ENCODE measurements around the gene RIPOR3. TPM values are rescaled to one million over a fixed set of nuclear protein-coding genes. Genes with fewer than 3 reads are reported as not detected.

The RIPOR3 gene
- total RNA-seq, 3 donors from 2014 or later (not counting 1 experiment from before 2014, with no cell fraction given), result 0.45 TPM; not detected in 2

DNA sequence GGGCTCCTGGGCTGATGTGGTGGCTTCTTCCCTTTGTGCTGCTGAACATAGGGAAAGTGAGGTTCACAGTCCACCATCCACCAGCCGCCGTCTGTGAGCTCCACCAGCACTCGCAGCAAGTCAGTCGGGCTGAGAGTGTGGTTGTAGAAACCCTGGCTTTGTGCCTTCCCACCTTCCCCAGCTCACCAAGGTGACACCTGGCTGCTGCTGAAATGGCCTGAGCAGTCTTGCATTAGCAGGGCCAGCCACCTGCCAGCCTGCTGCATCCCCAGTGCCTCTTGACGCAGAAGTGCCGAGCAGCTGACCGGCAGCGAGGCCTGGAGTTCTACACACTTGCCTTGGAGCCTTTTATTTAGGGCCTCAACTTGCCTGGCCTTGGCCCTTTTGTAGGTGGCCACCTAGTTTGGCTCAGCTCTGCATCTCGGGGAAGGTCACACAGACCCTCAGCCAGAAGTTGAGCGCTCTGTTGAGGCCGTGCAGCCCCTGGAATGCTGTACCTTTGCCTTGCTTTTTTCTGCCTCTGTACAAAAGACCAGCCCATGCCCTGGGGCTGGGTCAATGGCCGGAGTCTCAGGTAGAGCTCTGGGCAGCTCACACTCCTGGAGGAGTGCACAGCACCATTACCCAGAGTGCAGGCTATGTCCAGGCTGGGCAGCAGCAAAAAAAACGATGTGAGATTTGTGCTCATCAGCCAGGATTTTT lies 104.7 kb downstream of the RIPOR3 start:
- no peaks in the 10 kb centered on the region for H3K4me1 ChIP-seq (ENCODE audit: control insufficient read depth, insufficient read depth, low read length)
- no peak overlapping the region for H3K4me3 Mint-ChIP-seq
- H3K27me3 ChIP-seq (ENCODE audit: control insufficient read depth, insufficient read depth, low read length), result no peaks in the 10 kb centered on the region
- H3K9me3 Mint-ChIP-seq, result no peaks in the 10 kb centered on the region
- DNase-seq (no peak), ATAC-seq (no peak)
- peaks cover 0 to 11% of the 10 kb centered on the region in 2 donors for H3K4me1 Mint-ChIP-seq
- H3K4me3 ChIP-seq (ENCODE audit: low read length), result no peak overlapping the region
- WGBS (ENCODE audit: insufficient coverage), result 98% methylated on average over 13 of the region's 13 CpGs
- no peaks in the 10 kb centered on the region for H3K36me3 Mint-ChIP-seq
- intact Hi-C loops (cut with micrococcal nuclease), result no loop called here
- H3K27me3 Mint-ChIP-seq (ENCODE audit: low read depth in 2 of 2), result no peaks in the 10 kb centered on the region
- H3K27ac ChIP-seq (ENCODE audit: low read length), result no peak overlapping the region
- H3K27ac Mint-ChIP-seq, result no peak overlapping the region
- peaks cover 47% of the 10 kb centered on the region for H3K36me3 ChIP-seq (ENCODE audit: control insufficient read depth, insufficient read depth, low read length)
- TF ChIP-seq, protein P1, sequence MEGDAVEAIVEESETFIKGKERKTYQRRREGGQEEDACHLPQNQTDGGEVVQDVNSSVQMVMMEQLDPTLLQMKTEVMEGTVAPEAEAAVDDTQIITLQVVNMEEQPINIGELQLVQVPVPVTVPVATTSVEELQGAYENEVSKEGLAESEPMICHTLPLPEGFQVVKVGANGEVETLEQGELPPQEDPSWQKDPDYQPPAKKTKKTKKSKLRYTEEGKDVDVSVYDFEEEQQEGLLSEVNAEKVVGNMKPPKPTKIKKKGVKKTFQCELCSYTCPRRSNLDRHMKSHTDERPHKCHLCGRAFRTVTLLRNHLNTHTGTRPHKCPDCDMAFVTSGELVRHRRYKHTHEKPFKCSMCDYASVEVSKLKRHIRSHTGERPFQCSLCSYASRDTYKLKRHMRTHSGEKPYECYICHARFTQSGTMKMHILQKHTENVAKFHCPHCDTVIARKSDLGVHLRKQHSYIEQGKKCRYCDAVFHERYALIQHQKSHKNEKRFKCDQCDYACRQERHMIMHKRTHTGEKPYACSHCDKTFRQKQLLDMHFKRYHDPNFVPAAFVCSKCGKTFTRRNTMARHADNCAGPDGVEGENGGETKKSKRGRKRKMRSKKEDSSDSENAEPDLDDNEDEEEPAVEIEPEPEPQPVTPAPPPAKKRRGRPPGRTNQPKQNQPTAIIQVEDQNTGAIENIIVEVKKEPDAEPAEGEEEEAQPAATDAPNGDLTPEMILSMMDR (IDR thresholded peaks at IDR 0.05), result no peak
- H3K9me3 ChIP-seq (ENCODE audit: control insufficient read depth, insufficient read depth, low read length), result no peaks in the 10 kb centered on the region

DNA sequence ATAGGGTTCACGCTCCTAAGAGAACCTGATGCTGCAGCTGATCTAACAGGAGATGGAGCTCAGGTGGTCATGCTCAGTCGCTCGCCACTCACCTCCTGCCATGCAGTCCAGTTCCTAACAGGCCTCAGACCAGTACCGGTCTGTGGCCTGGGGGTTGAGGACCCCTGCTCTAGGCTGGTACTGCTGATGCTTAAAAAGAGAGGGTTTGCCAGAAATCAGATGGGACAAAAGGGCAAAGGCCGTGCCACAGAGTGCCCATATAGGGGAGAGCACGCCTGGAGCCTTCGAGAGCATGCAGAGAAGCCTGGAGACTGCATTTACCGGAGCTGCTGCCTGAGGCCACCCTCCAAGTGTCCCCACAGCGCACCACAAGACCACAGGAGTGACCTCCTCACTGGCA lies 105.7 kb downstream of the RIPOR3 start:
- Histone ChIP-seq H3K27me3 (ENCODE audit: control insufficient read depth, insufficient read depth, low read length) (no peaks in the 10 kb centered on the region), H3K27ac (ENCODE audit: low read length) (no peak overlapping the region), H3K4me1 (ENCODE audit: control insufficient read depth, insufficient read depth, low read length) (no peaks in the 10 kb centered on the region), H3K36me3 (ENCODE audit: control insufficient read depth, insufficient read depth, low read length) (peaks cover 56% of the 10 kb centered on the region), H3K9me3 (ENCODE audit: control insufficient read depth, insufficient read depth, low read length) (no peaks in the 10 kb centered on the region), H3K4me3 (ENCODE audit: low read length) (no peak overlapping the region)
- Mint-ChIP-seq H3K27ac (no peak overlapping the region), H3K4me1 (peaks cover 0 to 11% of the 10 kb centered on the region in 2 donors), H3K27me3 (ENCODE audit: low read depth in 2 of 2) (no peaks in the 10 kb centered on the region), H3K36me3 (peaks cover under 1% of the 10 kb centered on the region), H3K9me3 (no peaks in the 10 kb centered on the region), H3K4me3 (no peak overlapping the region)
- WGBS (ENCODE audit: insufficient coverage), result 97% methylated on average over 9 of the region's 9 CpGs
- TF ChIP-seq, protein P1 (IDR thresholded peaks at IDR 0.05), result no peak
- DNase-seq (no peak), ATAC-seq (no peak)
- intact Hi-C loops (cut with micrococcal nuclease), result no loop called here

DNA sequence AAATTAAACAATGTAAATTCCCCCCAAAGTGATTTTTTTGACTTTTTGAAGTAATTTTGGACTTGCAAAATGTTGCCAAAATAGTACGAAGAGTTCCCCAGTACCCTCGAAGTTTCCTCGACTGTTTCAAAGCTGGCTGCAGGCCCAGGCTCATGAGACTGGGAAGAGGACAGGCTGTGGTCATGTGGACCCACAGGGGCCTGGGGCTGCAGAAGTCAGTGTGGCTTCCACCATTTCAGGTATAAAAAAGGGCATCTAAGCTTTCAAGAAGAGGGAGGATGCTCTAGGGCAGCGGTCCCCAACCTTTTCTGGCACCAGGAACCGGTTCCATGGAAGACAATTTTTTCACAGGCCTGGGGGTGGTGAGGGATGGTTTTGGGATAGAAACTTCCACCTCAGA lies 106.1 kb downstream of the RIPOR3 start:
- intact Hi-C loops (cut with micrococcal nuclease), result no loop called here
- no peak overlapping the region for H3K4me3 Mint-ChIP-seq
- TF ChIP-seq, protein P1 (IDR thresholded peaks at IDR 0.05), result no peak
- Histone ChIP-seq H3K27me3 (ENCODE audit: control insufficient read depth, insufficient read depth, low read length) (no peaks in the 10 kb centered on the region), H3K9me3 (ENCODE audit: control insufficient read depth, insufficient read depth, low read length) (no peaks in the 10 kb centered on the region), H3K27ac (ENCODE audit: low read length) (no peak overlapping the region), H3K36me3 (ENCODE audit: control insufficient read depth, insufficient read depth, low read length) (peaks cover 60% of the 10 kb centered on the region), H3K4me3 (ENCODE audit: low read length) (no peak overlapping the region), H3K4me1 (ENCODE audit: control insufficient read depth, insufficient read depth, low read length) (no peaks in the 10 kb centered on the region)
- peaks cover 5% of the 10 kb centered on the region for H3K36me3 Mint-ChIP-seq
- DNase-seq (no peak), ATAC-seq (no peak)
- no peaks in the 10 kb centered on the region for H3K27me3 Mint-ChIP-seq (ENCODE audit: low read depth in 2 of 2)
- peaks cover 0 to 11% of the 10 kb centered on the region in 2 donors for H3K4me1 Mint-ChIP-seq
- H3K27ac Mint-ChIP-seq, result no peak overlapping the region
- no peaks in the 10 kb centered on the region for H3K9me3 Mint-ChIP-seq
- WGBS (ENCODE audit: insufficient coverage), result 80% methylated on average over 5 of the region's 5 CpGs

DNA sequence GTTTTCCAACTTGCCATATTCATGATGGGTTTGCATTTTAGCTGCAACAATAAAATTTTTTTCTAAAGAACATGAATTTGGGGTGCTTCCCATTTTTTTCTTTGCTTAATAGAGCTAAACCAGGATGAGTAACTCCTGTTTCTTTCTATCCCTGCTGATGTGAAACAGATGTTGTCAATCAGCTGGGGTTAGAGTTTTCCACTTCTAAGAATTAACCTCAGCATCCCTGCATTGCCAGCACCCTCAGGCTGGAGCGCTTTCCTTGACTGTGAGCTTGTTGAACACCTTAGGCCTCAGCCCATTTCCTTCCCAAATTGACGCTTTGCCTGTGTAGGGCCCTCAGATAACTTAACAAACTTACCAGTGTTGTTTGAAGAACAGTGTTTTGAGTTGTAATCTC lies 106.7 kb downstream of the RIPOR3 start:
- Histone ChIP-seq H3K27ac (ENCODE audit: low read length) (no peak overlapping the region), H3K4me3 (ENCODE audit: low read length) (no peak overlapping the region), H3K36me3 (ENCODE audit: control insufficient read depth, insufficient read depth, low read length) (peaks cover 66% of the 10 kb centered on the region), H3K27me3 (ENCODE audit: control insufficient read depth, insufficient read depth, low read length) (no peaks in the 10 kb centered on the region), H3K4me1 (ENCODE audit: control insufficient read depth, insufficient read depth, low read length) (no peaks in the 10 kb centered on the region), H3K9me3 (ENCODE audit: control insufficient read depth, insufficient read depth, low read length) (no peaks in the 10 kb centered on the region)
- H3K9me3 Mint-ChIP-seq, result no peaks in the 10 kb centered on the region
- H3K4me3 Mint-ChIP-seq, result no peak overlapping the region
- TF ChIP-seq, protein P1 (IDR thresholded peaks at IDR 0.05), result no peak
- peaks cover 7% of the 10 kb centered on the region for H3K36me3 Mint-ChIP-seq
- ATAC-seq (no peak), DNase-seq (no peak)
- intact Hi-C loops (cut with micrococcal nuclease), result no loop called here
- no peaks in the 10 kb centered on the region for H3K27me3 Mint-ChIP-seq (ENCODE audit: low read depth in 2 of 2)
- H3K27ac Mint-ChIP-seq, result no peak overlapping the region
- H3K4me1 Mint-ChIP-seq, result peaks cover 0 to 11% of the 10 kb centered on the region in 2 donors
- 100% methylated on average over 1 of the region's 2 CpGs for WGBS (ENCODE audit: insufficient coverage)

Data from natural killer cell (primary cell).